Hematopoietic multipotent progenitor cell treated with erythropoietin and hydrocortisone succinate and interleukin-3 and kit ligand, for 15 days (in vitro differentiated cells): ENCODE results near the gene CXCL17.

Experiments used
- DNase-seq: peaks from one replicate; pipeline ENCODE4 v3.0.0-alpha.2; 2015; ENCODE audit warnings: low spot score

CXCL17 gene

DNA sequence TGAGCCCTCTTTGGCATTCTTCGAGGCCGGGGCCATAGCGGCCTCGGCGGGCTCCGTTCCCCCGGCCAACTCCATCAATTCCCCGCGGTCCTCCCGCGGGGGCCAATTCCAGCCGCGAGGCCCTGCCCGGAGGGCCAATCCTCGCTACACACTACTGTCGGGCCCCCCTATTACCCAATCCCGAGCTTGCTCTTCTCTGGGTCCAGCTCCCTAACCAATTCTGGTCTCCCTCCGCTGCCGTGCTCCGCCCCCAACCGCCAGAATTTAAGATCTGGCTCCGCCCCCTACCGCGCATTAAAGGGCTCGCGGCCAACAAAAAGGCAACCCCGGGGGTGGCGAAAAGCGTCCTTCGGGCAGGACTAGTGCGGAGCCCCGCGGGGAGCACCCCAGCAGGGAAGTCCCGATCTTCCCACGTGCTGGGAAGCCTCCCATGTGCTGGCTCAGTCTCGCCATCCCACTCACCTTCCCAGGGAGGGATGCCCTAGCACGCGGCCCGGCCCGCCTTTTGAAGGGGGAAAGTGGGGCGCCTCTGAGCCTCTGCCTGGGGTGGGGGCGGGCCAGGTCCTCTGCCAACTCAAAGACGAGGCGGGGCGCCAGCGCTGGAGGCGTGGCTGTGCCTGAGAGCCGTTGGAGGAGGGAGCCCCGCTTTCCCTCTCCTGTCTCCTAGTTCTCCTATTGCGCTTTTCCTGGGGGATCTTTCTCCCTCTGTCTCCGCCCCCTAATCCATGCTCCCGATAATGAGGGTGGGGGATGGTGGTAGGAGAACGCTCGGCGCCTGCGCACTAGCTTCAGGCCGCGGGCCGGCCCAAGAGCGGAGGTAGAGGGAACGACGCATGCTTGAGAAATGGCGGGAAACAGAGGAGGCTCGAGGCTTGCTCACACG is 19.0 kb downstream of the CXCL17 start:
- peak; percentile 80 for DNase-seq

DNA sequence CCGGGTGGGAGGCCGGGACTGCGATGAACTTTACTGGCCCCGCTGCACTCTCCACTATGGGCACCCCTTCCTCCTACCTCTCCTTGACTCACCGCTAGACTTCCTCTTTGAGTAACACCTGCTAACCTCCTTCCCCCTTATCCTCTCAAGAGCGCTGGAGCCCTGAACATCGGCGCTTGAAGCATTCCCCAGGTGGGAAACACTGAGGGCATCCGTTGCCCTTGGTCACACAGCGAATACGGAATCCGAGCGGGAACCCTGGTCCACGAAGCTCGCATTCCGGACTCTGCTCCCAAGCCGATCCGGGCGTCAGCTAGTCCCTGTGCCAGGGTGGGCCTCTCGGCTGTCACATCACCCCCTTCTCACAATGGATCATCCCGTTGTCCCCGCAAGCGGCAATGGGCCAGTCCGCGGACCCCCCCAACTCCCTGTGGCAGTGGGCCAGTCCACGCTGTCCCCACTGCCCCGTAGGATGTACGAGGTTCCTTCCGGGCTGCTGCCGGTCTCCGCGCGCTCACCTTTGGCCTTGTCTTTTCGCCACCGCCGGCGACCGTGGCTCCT is 19.8 kb downstream of the CXCL17 start:
- no peak for DNase-seq

DNA sequence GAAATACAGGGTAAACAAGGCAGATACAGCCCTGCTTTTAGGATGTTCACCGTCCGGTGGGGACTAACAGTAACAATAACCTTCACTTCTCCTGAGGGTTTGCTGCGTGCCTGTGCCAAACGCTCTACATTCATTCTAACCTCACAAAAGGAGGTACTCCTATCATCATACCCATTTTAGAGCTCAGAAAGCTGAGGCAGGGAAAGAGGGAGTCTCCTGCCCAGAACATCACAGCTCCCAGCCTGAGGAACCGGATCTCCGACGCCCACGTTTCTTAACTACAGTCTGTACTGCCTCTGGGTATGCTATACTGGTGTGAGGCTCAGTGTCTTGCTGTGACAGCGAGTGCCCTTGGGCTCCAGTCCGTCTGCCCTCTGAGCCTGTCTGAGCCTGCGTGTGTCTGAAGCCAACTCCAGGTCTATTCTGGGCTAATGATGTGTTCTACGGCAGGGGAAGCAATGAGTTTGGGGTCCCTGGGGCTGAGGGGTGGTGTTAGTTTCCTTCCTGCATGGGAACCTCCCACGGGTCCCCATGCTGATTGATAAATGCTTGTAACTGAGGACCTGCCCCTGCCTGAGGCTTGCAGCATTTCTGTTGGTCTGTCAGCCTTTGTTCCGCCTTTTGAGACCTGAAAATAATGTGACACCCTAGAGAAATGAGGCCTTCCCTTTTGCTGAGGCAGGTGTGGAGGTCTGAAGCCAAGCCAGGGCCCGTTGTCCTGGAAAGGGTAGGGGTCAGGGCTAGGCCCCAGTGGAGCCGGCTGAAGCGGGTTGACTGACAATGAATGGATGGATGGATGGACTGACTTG is 20.4 kb downstream of the CXCL17 start:
- DNase-seq: no peak

- no peak for DNase-seq
Measured at GRCh38 chr19:42421591-42422031, 21.1 kb downstream of the CXCL17 start.

- no peak for DNase-seq
Measured at GRCh38 chr19:42421101-42421500, 21.6 kb downstream of the CXCL17 start.

DNA sequence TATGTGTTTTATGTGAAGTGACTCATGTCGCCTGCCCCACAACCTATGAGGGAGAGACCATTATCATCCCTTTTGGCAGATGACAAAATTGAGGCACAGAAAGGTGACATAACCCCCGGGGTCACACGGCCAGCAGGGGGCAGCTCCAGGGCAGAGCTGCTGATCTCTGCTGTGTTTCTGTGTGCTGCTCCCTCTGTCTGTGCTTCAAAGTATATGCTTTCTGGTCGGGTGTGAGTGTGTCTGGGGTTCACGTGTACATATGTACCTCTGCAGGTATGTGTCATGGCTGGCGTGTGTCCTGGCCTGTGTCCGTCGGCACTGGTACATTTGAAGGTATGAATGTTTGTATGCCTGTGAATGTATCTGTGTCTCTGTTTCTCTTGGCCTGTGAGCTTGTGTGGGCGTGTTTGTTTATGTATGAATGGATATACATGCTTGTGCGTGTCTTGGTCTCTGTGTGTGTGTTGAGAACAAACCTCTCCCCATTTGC is 22.6 kb downstream of the CXCL17 start:
- peak; percentile 64 for DNase-seq

- no peak for DNase-seq
Measured at GRCh38 chr19:42419309-42419708, 23.4 kb downstream of the CXCL17 start.

- DNase-seq: no peak
Measured at GRCh38 chr19:42412661-42413076, 30.1 kb downstream of the CXCL17 start.

DNA sequence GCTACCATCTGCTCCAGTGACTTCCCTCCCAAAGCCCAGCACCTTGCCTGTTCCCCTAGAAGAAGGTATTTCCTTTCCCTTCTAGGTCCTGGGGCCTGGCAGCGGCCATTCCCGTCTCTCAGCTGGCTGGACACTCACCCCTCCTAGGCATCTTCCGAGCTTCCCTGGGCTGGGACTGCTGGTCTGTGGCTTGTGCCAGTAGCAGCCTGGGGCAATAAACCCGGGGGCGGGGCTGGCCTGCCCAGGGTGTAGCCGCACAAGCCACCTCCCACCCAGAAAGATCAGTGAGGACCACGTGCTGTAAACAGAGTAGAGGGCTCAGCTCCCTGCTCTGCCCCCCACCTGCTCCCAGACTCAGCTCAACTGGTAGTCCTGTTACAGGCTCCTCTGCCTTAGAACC is 30.5 kb downstream of the CXCL17 start:
- DNase-seq: no peak

- no peak for DNase-seq
Measured at GRCh38 chr19:42411581-42412178, 31.1 kb downstream of the CXCL17 start.

- no peak for DNase-seq
Measured at GRCh38 chr19:42410371-42410770, 32.4 kb downstream of the CXCL17 start.

GRCh38 chr19:42409477-42409876 is 33.3 kb downstream of the CXCL17 start:
- DNase-seq: no peak

DNA sequence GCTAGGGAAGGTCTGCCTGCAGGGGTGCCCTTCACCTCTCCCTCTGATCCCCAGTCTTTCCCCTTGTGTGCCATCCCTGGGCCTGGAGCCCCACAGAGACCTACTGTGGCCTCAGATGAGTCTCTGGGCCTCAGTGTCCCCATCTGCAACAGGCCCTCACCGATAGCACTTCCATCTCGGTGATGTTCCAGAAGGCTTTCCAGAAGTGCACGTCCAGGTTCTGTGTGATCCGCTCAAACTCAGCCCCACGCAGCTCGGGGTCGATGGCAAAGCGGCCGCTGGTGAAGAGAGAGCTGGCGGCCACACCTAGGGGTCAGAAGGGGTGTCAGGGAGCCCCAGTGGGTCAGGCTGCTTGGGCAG is 35.0 kb downstream of the CXCL17 start:
- no peak for DNase-seq

DNA sequence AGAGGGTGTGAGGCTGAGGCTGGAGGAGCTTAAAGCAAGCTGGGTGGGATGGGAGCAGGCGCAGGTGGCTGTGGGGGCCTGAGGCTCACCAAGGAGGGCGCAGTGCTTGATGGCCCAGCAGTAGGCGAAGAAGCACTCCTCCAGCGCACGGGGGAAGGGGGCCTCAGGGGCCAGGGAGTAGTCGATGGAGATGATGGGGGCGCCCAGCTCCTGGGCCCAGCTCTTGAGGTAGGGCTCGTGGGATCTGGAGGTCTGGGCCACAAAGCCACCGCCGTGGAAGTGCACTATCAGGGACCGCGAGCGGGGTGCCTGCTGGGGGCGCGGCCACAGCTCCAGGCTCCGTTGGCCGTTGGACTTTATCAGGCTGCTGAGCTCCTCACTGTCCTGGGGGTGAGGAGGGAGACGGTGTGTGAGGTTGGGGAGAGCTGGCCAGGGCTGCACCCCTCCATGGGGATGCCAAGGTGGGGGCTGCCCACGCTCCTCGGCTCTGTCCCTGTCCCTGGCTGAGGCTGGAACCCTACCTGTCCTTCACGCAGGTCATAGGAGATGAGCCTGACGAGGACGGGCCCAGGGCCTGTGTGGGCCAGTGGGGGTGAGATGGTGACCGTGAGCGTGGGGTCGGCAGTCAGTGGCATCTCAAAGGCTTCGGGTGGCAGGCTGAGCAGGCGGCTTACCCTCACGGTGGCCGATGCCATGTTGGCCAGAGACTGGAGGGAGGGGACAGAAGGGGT is 35.5 kb downstream of the CXCL17 start:
- DNase-seq: no peak

DNA sequence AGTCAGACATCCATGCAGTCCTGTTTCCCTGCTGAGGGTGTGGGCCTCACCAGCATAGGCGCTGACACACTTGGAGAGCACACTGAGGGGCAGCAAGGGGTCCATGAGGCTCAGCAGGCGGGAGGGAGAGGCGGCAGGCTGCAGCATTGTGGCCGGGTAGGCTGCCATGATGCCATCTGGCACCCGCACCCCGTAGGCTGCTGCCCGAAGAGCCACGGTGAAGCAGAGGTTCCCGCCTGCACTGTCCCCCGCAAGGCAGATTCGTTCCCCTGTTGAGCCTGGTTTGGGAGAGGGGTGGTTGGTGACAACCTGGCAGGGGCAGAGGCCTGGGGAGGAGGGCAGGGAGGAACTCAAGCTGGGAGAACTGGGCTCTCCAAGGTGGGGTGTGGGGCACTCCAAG is 36.6 kb downstream of the CXCL17 start:
- DNase-seq: no peak

DNA sequence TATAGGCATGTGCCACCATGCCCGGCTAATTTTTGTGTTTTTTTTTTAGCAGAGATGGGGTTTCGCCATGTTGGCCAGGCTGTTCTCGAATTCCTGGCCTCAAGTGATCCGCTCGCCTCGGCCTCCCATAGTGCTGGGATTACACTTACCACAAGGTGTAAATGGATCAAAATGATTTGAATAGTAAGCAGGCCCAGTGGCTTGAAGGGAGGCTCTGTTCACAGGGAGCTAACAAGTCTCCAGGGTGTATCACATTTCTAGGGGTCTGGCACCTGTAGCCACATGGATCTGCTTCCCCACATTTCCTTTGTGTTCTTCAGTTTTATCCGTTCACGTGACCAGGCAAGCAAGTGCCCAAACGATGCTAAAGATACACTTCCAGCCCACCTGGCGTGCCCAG is 39.2 kb downstream of the CXCL17 start:
- DNase-seq: no peak

GRCh38 chr19:42402376-42403116 is 40.2 kb downstream of the CXCL17 start:
- DNase-seq: no peak

DNA sequence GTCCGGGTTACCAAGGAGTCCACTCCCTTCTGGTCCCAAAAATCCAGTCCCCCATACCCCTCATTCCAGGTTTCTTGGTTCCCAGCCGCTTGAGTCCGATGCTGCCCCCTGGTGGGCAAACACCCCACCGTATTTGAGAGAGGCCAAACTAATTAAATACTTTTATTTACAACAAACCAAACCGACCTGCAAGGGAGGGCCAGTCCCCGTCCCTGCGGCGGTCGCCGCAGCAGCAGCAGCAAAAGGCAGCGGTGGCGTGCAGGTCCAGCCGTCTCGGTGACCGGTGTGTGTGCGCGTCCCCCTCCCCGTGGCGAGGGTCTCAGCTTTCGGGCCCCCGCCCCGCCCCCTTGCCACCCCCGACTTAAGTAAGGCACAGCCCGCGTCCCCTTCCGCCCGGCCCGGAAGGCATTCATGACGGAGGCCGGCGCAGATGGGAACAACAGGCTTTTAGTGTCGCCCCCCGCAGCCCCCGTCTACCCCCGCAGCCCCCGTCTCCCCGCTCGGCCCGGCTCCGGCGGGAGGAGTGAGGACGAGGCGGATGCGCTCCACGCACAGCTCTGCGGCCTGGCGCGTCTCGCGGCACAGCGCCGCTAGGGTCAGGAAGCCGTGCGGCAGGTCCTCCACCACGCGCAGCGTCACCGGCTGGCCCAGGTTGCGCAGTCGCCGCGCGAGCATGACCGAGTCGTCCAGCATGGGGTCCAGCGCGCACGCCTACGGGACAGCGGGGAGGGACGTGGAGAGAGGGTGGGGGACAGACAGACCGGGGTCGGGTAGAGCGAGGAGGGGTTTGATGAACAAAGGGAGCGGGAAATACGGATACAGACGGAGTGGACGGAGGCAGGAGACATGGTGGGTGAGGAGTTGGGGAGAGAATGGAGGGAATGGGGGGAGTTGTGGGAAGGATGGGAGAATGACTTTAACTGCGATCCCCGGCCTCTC is 41.1 kb downstream of the CXCL17 start:
- DNase-seq: peak; percentile 76

GRCh38 chr19:42400404-42400803 is 42.3 kb downstream of the CXCL17 start:
- no peak for DNase-seq
